ENCODE measurements around the gene LHFPL5.

Gene LHFPL5

DNA sequence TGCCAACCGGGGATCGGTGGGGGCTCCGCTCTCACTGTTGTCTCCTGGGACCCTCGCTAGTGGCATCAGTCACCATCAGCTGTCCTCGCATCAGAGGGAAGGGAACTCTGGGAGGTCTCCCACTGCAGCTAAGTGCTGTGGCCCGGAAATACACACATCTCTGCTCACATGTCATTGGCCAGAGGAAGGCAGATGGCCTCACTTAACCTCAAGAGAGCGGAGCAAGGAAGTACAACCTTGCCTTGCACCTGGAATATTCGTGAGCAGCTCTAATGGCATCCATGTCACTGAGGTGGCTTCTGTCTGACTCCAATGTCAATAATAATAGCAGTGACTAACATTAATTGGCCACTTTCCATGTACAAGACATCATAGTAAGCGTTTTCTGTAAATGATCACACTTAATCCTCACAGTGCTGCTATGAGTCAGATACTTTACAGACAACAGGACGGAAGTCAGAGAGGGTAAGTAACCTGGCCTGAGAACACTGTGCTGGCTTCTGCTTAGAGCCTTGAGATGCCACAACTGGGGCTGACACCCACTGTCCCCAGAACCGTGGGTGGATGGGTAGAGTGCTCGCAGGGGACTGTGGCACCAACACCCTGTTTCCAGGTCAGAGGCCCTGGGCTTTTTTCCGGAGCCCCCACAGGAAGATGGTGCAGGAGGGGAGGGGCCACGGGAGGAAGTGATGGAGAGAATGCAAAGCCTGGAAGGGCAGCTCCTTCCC, 6.0 kb downstream of the LHFPL5 start:
- Mint-ChIP-seq H3K27me3 (peaks cover 32% of the 10 kb centered on the region), H3K27ac (no peak overlapping the region), H3K4me1 (peaks cover 5% of the 10 kb centered on the region), H3K9me3 (no peaks in the 10 kb centered on the region), H3K4me3 (no peak overlapping the region)
- DNase-seq (no peak), ATAC-seq (no peak)

DNA sequence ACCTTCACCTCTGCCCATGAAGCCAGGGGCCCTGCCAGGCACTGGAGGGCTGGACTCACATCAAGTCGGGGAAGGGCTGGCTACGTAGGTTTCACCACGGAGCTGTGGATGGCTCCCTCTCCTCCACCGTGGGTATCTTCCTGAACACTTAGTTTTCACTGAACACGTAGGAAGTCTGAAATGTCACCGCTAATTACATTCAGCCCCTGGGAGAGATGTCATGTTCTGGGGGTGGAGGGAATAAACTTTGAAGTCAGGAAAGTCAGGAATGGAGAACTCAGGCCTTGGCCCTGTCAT, 6.5 kb downstream of the LHFPL5 start:
- ATAC-seq (no peak), DNase-seq (no peak)
- H3K4me3 Mint-ChIP-seq, result no peak overlapping the region
- H3K27me3 Mint-ChIP-seq, result peaks cover 27% of the 10 kb centered on the region
- no peak overlapping the region for H3K27ac Mint-ChIP-seq
- peaks cover 5% of the 10 kb centered on the region for H3K4me1 Mint-ChIP-seq
- H3K9me3 Mint-ChIP-seq, result no peaks in the 10 kb centered on the region

DNA sequence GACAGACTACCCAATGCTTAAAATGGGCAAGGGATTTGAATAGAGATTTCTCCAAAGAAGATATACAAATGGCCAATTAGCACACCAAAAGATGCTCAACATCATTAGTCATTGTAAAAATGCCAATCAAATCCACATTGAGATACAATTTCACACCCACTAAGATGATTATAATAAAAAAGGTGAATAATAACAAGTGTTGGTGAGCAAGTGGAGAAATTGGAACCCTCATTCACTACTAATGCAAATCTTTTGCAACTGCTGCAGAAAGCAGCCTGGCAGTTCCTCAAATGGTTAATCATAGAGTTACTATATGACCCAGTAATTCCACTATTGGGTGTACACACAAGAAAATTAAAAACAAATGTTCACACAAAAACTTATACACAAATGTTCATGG, 12.4 kb downstream of the LHFPL5 start:
- Mint-ChIP-seq H3K4me1 (no peaks in the 10 kb centered on the region), H3K27ac (no peak overlapping the region), H3K9me3 (no peaks in the 10 kb centered on the region), H3K4me3 (no peak overlapping the region), H3K27me3 (no peaks in the 10 kb centered on the region)
- no peak for ATAC-seq
- no peak for DNase-seq

DNA sequence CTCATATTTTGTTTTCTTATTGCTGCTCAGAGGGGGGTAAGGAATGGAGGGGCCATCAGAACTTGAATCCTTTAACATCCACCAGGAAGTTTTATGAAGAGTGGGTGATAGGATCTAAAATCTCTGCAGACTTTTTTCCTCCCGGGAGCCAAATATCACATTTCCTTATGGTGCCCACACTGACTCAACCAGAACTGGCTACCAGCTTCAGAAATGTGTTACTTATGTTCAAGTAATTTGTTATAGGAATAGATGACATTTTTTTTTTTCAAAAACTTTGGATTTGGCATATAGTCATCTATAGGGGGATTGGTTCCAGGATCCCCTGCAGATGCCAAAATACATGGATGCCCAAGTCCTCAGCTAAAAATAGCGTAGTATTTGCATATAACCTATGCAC, 18.4 kb downstream of the LHFPL5 start:
- Mint-ChIP-seq H3K9me3 (no peaks in the 10 kb centered on the region), H3K27ac (peak overlapping the region in 1 of 2 donors; percentile 16), H3K27me3 (no peaks in the 10 kb centered on the region), H3K4me1 (no peaks in the 10 kb centered on the region), H3K4me3 (no peak overlapping the region)
- ATAC-seq, result no peak
- DNase-seq, result no peak

DNA sequence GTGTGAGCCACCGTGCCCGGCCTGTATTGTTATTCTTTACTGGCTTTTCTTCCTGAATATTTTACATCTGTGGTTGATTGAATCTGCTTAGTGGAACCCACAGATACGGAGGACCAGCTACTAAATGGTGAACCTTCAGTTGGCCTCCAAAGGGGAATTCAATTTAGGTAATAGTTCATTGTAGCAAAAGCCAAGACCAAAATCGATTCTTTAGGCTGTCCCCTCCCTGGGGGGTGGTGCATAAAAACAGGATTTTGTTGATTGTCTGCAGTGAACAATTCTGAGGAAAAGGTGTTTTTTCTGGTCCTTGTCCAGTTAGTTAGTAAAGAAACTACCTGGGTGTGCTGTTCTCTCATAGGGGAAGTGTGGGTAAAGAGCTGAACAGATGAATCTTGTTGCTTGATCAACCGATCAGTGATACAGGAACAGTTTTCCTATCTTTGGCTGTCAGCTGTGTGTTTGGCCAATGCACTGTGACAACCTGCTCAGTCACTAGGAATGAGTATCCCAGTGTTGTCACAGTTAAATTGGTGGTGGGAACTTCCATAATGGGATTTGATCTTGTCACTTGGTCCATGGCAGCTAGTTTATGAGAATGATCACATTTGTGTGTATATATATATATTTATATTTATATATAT, 19.5 kb downstream of the LHFPL5 start:
- no peaks in the 10 kb centered on the region for H3K4me1 Mint-ChIP-seq
- H3K27ac Mint-ChIP-seq, result no peak overlapping the region
- no peak overlapping the region for H3K4me3 Mint-ChIP-seq
- ATAC-seq, result no peak
- H3K27me3 Mint-ChIP-seq, result no peaks in the 10 kb centered on the region
- H3K9me3 Mint-ChIP-seq, result no peaks in the 10 kb centered on the region
- no peak for DNase-seq

DNA sequence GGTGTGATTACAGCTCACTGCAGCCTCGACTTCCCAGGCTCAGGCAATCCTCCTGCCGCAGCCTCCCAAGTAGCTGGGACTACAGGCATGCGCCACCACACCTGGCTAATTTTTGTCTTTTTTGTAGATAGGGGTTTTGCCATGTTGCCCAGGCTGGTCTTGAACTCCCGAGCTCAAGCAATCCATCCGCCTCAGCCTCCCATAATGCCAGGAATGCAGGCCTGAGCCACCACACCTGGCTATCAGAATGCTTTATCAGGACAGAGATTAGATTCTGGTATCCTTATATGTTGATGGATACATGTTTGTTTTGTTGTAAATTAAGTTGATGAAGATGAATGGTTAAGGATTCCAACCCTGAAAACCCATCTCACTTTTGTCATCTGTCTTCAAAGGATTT, 24.2 kb downstream of the LHFPL5 start:
- H3K4me3 Mint-ChIP-seq, result no peak overlapping the region
- H3K4me1 Mint-ChIP-seq, result no peaks in the 10 kb centered on the region
- H3K27ac Mint-ChIP-seq, result no peak overlapping the region
- DNase-seq, result no peak
- H3K9me3 Mint-ChIP-seq, result no peaks in the 10 kb centered on the region
- H3K27me3 Mint-ChIP-seq, result no peaks in the 10 kb centered on the region
- no peak for ATAC-seq

DNA sequence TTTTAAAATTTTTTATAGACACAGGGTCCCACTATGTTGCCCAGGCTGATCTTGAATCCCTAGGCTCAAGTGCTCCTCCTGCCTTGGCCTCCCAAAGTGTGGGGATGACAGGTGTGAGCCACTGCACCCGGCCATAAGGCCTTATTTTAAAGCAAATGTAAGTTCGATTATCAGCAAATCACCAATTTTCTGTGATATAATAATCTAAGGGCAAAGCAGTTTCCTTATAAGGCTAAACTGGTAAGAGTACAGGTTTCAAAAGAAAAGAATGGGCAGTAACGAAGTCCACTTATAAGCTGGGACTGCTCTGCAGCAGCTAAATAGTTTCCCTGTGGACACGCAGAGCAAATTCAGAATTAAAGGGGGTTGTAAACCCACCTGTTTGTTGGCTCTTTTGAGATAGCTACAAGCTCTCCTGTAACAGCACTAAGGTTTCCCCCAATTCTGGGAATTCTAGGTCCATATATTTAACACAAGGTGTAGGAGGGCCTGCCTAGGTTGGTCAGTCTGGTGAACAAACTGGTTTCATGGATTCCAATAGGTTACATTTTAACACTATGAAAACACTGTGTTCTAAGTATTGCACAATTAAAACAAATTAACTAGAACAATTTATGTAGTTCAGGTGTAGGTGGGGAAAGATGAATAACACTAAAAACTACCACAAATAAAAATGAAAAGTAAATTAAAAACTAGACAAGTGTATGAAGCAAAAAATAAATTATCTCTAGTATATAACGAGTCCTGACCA, 26.3 kb downstream of the LHFPL5 start:
- Mint-ChIP-seq H3K4me3 (no peak overlapping the region), H3K27me3 (no peaks in the 10 kb centered on the region), H3K9me3 (no peaks in the 10 kb centered on the region), H3K4me1 (no peaks in the 10 kb centered on the region), H3K27ac (no peak overlapping the region)
- DNase-seq (no peak), ATAC-seq (no peak)

DNA sequence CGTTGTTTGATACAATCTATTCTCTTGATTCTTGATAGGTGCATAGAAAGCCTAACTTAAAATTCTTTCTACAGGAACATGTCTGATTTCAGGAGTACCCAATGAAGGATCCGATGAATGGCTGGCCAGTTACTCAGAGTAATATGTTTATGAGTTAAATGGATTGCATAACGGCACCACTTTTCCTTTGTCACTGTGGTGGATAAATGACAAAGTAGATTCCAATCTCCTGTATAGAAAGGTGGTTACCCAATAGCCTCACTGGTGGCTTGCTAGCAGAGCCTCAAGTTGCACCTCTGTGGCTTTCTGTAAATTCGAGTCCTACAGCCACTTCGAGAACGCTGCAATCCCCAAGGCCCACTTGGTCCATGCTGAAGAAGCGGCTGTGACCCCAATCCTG, 28.4 kb downstream of the LHFPL5 start:
- H3K27me3 Mint-ChIP-seq, result no peaks in the 10 kb centered on the region
- no peak for ATAC-seq
- no peaks in the 10 kb centered on the region for H3K9me3 Mint-ChIP-seq
- no peak for DNase-seq
- H3K4me1 Mint-ChIP-seq, result no peaks in the 10 kb centered on the region
- no peak overlapping the region for H3K27ac Mint-ChIP-seq
- H3K4me3 Mint-ChIP-seq, result no peak overlapping the region

DNA sequence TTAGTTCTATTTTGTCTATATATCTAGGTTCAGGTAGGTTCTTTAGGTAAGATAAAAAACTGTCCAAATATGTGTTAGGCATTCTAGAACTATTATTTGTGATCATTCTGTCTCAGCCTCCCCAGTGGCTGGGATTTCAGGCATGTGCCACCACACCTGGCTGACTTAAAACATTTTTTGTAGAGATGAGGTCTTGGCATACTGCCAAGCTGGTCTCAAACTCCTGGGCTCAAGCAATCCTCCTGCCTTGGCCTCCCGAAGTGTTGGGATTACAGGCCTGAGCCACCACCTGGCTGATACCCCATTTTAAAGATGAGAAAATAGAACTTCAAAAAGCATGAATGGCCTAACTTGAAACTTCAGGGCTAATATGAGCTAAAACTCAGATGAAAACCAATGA, 33.9 kb downstream of the LHFPL5 start:
- Mint-ChIP-seq H3K27ac (peak overlapping the region in 1 of 2 donors; percentile 34), H3K4me3 (no peak overlapping the region), H3K4me1 (no peaks in the 10 kb centered on the region), H3K9me3 (no peaks in the 10 kb centered on the region), H3K27me3 (no peaks in the 10 kb centered on the region)
- ATAC-seq (no peak), DNase-seq (no peak)

DNA sequence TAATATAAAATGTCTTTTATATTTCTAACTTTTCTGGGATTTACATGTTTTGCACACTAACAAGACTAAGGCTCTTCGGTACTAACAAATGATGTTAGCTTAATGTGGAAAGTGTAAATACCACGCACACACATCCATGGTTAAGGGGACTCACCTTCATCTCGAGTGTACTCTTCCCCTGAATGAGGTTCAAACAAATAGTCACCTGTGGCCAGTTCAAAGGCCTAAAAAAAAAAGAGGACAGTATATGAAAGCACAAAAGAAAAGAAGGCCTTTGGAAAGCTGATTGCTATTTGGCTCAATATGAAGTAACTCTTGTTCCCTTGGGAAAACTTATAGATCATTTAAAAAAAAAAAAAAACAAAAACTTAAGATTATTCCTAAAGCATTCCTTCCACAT, 37.2 kb downstream of the LHFPL5 start:
- H3K27me3 Mint-ChIP-seq, result no peaks in the 10 kb centered on the region
- H3K27ac Mint-ChIP-seq, result peak overlapping the region in 1 of 2 donors; percentile 6
- ATAC-seq (no peak), DNase-seq (no peak)
- H3K9me3 Mint-ChIP-seq, result no peaks in the 10 kb centered on the region
- H3K4me3 Mint-ChIP-seq, result no peak overlapping the region
- no peaks in the 10 kb centered on the region for H3K4me1 Mint-ChIP-seq

DNA sequence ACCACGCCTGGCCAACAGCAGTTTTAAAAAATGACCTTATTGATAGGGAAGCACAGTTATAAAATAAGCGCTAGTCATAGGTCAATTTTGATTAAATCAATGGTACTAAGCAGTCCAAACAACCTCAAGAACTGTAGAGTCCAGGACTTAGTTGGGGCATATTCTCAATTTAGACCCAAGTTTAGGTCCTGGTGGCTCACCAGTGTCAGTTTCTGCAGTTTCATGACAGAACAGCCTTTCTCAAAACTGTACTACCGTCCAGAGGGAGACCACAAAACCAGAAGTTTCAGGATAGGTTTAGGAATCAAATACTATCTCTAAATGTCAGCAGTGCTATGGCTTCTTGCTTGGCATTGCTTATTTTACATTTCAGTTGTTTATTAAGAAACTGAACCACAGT, 39.1 kb downstream of the LHFPL5 start:
- Mint-ChIP-seq H3K27ac (no peak overlapping the region), H3K4me1 (no peaks in the 10 kb centered on the region), H3K27me3 (no peaks in the 10 kb centered on the region), H3K9me3 (no peaks in the 10 kb centered on the region), H3K4me3 (no peak overlapping the region)
- ATAC-seq, result no peak
- DNase-seq, result no peak

DNA sequence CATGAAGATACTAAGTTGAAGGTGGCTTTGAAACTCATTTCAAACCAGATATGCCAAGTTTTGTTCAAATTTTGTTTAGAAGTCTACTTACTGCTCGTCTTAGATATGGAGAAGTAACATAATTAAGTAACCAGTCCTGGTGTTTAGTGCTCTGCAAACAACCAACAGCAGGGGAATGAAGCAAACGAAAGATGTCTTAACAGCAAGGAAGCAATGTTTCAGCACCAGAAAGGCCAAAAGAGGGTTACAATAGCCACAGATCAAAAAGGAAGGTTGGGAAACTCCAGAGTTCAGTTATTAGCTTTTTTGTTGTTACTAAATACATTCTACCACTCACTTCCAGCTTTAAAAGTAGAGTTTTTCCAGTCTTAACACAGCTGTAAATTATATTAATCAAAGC, 45.1 kb downstream of the LHFPL5 start:
- no peak overlapping the region for H3K4me3 Mint-ChIP-seq
- no peaks in the 10 kb centered on the region for H3K9me3 Mint-ChIP-seq
- no peaks in the 10 kb centered on the region for H3K27me3 Mint-ChIP-seq
- no peak overlapping the region for H3K27ac Mint-ChIP-seq
- H3K4me1 Mint-ChIP-seq, result no peaks in the 10 kb centered on the region
- DNase-seq, result no peak
- ATAC-seq, result no peak

DNA sequence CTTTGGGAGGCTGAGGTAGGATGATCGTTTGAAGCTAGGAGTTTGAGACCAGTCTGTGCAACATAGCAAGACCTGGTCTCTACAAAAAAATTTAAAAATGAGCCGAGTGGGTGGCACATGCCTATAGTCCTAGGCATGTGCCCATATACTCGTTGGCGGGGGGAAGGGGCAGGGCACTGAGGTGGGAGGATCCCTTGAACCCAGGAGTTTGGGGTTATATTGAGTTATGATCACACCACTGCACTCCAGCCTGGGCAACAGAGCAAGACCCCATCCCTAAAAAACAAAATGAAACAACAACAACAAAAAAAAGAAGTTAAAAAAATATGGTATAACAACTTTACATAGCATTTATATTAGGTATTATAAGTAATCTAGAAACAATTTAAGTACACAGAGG, 47.8 kb downstream of the LHFPL5 start:
- no peak for DNase-seq
- no peak for ATAC-seq
- no peaks in the 10 kb centered on the region for H3K9me3 Mint-ChIP-seq
- no peak overlapping the region for H3K4me3 Mint-ChIP-seq
- no peaks in the 10 kb centered on the region for H3K27me3 Mint-ChIP-seq
- no peaks in the 10 kb centered on the region for H3K4me1 Mint-ChIP-seq
- H3K27ac Mint-ChIP-seq, result no peak overlapping the region

DNA sequence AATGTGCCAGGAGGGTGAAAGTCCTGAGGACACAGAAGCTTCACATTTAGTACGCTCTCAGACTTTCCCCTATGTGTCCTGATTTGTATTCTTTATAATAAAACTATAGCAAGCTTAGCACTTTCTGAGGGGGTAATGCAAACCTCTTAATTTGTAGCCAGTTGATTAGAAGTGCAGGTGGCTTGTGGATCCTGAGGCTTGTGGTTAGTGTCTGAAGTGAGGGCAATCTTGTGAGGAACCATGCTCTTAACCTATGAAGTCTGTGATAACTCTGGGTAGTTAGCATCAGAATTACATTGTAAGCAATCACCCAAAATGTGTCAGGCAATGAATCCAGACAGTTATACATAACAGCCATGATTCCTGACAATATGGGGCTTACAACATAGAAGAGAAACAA, 51.1 kb downstream of the LHFPL5 start:
- H3K27me3 Mint-ChIP-seq, result no peaks in the 10 kb centered on the region
- H3K4me3 Mint-ChIP-seq, result no peak overlapping the region
- ATAC-seq (no peak), DNase-seq (no peak)
- H3K27ac Mint-ChIP-seq, result no peak overlapping the region
- H3K9me3 Mint-ChIP-seq, result no peaks in the 10 kb centered on the region
- no peaks in the 10 kb centered on the region for H3K4me1 Mint-ChIP-seq

DNA sequence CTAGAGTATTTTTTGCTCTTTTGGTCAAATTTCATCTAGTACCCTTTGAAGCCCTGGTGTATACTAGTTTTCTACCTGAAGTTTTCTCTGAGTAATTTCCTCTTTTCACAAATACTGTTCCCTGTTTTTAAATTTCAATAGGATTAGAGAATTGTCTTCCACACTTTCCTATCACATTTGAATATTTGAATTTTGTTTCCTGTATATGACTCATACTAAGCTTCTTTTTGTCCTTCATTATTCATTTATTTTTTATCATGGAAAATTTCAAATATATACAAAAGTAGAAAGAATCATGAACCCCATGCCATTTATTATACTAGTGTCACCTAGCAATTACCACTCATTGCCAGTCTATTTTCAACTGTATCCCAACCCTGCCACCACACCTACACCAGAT, 52.7 kb downstream of the LHFPL5 start:
- no peaks in the 10 kb centered on the region for H3K9me3 Mint-ChIP-seq
- no peak overlapping the region for H3K4me3 Mint-ChIP-seq
- no peaks in the 10 kb centered on the region for H3K27me3 Mint-ChIP-seq
- H3K27ac Mint-ChIP-seq, result no peak overlapping the region
- no peak for DNase-seq
- H3K4me1 Mint-ChIP-seq, result no peaks in the 10 kb centered on the region
- no peak for ATAC-seq

DNA sequence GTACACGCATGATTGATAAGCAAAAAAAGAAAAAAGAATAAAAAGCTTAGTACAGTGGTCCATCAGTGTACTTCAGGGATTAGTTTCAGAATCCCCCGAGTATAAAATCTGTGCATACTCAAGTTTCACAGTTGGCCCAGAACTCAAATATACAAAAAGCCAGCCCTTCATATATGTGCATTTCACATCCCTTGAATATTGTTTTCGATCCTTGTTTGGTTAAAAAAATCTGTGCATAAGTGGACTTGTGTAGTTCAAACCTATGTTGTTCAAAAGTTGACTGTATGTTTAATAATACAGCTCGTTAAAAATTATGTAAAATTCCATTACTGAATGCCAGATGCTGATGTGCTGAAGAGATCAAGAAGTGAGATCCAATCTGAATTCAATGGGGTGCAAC, 54.2 kb downstream of the LHFPL5 start:
- Mint-ChIP-seq H3K27me3 (no peaks in the 10 kb centered on the region), H3K4me3 (no peak overlapping the region), H3K4me1 (no peaks in the 10 kb centered on the region), H3K9me3 (no peaks in the 10 kb centered on the region), H3K27ac (no peak overlapping the region)
- ATAC-seq (no peak), DNase-seq (no peak)
